PC-3 (cell line): ENCODE data around the gene CDH4. TPM values are rescaled to one million over a fixed set of nuclear protein-coding genes. Genes with fewer than 3 reads are reported as not detected.

Experiments used
- ATAC-seq: fragments of 200-7000 bp; cut with Tn5 transposase; 2 replicates; pipeline ENCODE4 v1.9.1; 2020; ENCODE audit warnings: mild to moderate bottlenecking, moderate library complexity
- BruUV-seq: library from RNA; stranded (reverse); fragments of 400-500 nt; replicated peaks from 2 replicates; lab custom pipeline; 2021; lab: Mats Ljungman, UMichigan
- CTCF ChIA-PET: fragments of 300-600 bp; sonication (Branson Sonifier 250); formaldehyde crosslinking; loops from one replicate; lab custom pipeline; 2022; ENCODE audit warnings: antibody characterized with exemption; lab: Charles Lee
- POLR2A ChIA-PET: fragments of 300-600 bp; sonication (Branson Sonifier 250); formaldehyde crosslinking; loops from one replicate; lab custom pipeline; 2022; ENCODE audit warnings: antibody characterized with exemption; ENCODE audit not compliant: unreplicated experiment; lab: Charles Lee
- DNase-seq: peaks from one replicate; pipeline ENCODE4 v3.0.0-alpha.2; 2015
- H2AFZ ChIP-seq: fragments of 300-600 bp; sonication (generic); 2 replicates; pipeline ENCODE4 v1.6.0; 2016; ENCODE audit warnings: antibody characterized with exemption, low read length
- H3F3A ChIP-seq: fragments of 300-600 bp; sonication (generic); one replicate; pipeline ENCODE4 v1.6.0; 2017; ENCODE audit warnings: antibody characterized with exemption, low read length, control low read depth, mild to moderate bottlenecking; ENCODE audit not compliant: unreplicated experiment
- H3K27ac ChIP-seq: fragments of 300-600 bp; sonication (generic); 2 replicates; pipeline ENCODE4 v1.5.1; 2016; ENCODE audit warnings: mild to moderate bottlenecking, low read length
- H3K27me3 ChIP-seq: fragments of 300-600 bp; sonication (generic); 2 replicates; pipeline ENCODE4 v1.6.1; 2016; ENCODE audit warnings: low read length, mixed read lengths
- H3K36me3 ChIP-seq: fragments of 300-600 bp; sonication (generic); 2 replicates; pipeline ENCODE4 v1.6.1; 2016; ENCODE audit warnings: low read depth, mixed run types, low read length, mixed read lengths
- H3K4me1 ChIP-seq: fragments of 300-600 bp; sonication (generic); 2 replicates; pipeline ENCODE4 v1.5.1; 2016; ENCODE audit warnings: low read length; ENCODE audit not compliant: insufficient read depth
- H3K4me2 ChIP-seq: fragments of 300-600 bp; sonication (generic); 2 replicates; pipeline ENCODE4 v1.6.0; 2016; ENCODE audit warnings: low read length
- H3K4me3 ChIP-seq: fragments of 300-600 bp; sonication (generic); 2 replicates; pipeline ENCODE4 v1.5.1; 2016; ENCODE audit warnings: mild to moderate bottlenecking, low read length, mixed read lengths
- H3K79me2 ChIP-seq: fragments of 300-600 bp; sonication (generic); 2 replicates; pipeline ENCODE4 v1.6.1; 2017; ENCODE audit warnings: low read length, mixed read lengths
- H3K9ac ChIP-seq: fragments of 300-600 bp; sonication (generic); 2 replicates; pipeline ENCODE4 v1.6.0; 2016; ENCODE audit warnings: mild to moderate bottlenecking, low read length
- H3K9me2 ChIP-seq: fragments of 300-600 bp; sonication (generic); replicated peaks from 2 replicates; pipeline ENCODE4 v1.6.1; 2016; ENCODE audit warnings: mixed run types, low read length, mixed read lengths
- H3K9me3 ChIP-seq: fragments of 300-600 bp; sonication (generic); 2 replicates; pipeline ENCODE4 v1.6.1; 2016; ENCODE audit warnings: low read length, mixed read lengths
- H4K20me1 ChIP-seq: fragments of 300-600 bp; sonication (generic); 2 replicates; pipeline ENCODE4 v1.6.1; 2016; ENCODE audit warnings: low read length, mixed read lengths
- CTCF ChIP-seq: fragments of 300-600 bp; sonication (generic); conservative IDR thresholded peaks from 2 replicates; pipeline ENCODE4 v1.5.1; 2017; ENCODE audit warnings: antibody characterized with exemption, low read depth, mild to moderate bottlenecking, low read length
- EZH2 ChIP-seq: fragments of 300-600 bp; sonication (generic); IDR thresholded peaks from one replicate; pipeline ENCODE4 v1.6.1; 2017; ENCODE audit warnings: antibody characterized with exemption, mild to moderate bottlenecking, low read length; ENCODE audit not compliant: unreplicated experiment
- EZH2phosphoT487 ChIP-seq: fragments of 300-600 bp; sonication (generic); IDR thresholded peaks from 2 replicates; pipeline ENCODE4 v1.6.1; 2018; ENCODE audit warnings: mild to moderate bottlenecking, antibody characterized with exemption, low read length, borderline replicate concordance
- intact Hi-C: fragments of 100-400 bp; cut with micrococcal nuclease; formaldehyde crosslinking; loops from 2 replicates; pipeline ENCODE4 v1.9.0; 2023
- total RNA-seq: library from RNA; depleted of rRNA; stranded (reverse); fragments of >200 nt; gene quantifications from 2 replicates; pipeline ENCODE4 v1.2.3, GENCODE V29; 2014

Gene CDH4
- total RNA-seq, 1 experiment from 2014 or later, result not detected

- POLR2A ChIA-PET, result no interaction called here
- no peak overlapping the region for H3K27ac ChIP-seq
- no peak overlapping the region for H3K4me2 ChIP-seq
- no peaks in the 10 kb centered on the region for H3K9me3 ChIP-seq
- H3F3A ChIP-seq, result no peaks in the 10 kb centered on the region
- H3K79me2 ChIP-seq, result no peaks in the 10 kb centered on the region
- CTCF ChIA-PET, result no interaction called here
- H3K27me3 ChIP-seq, result peaks cover 28% of the 10 kb centered on the region
- H3K4me1 ChIP-seq, result no peaks in the 10 kb centered on the region
- no peak overlapping the region for H3K4me3 ChIP-seq
- TF ChIP-seq EZH2 (no peak), EZH2phosphoT487 (no peak), CTCF (no peak)
- no peaks in the 10 kb centered on the region for H3K9me2 ChIP-seq
- no TSS peak for BruUV-seq
- no peaks in the 10 kb centered on the region for H4K20me1 ChIP-seq
- no peak overlapping the region for H3K9ac ChIP-seq
- no peaks in the 10 kb centered on the region for H3K36me3 ChIP-seq
- intact Hi-C loops, result no loop called here
- no peak for ATAC-seq
- no peak for DNase-seq
- H2AFZ ChIP-seq, result no peak overlapping the region
These were observed 701.3 kb downstream of the CDH4 start for GRCh38 chr20:61953037-61954021.

GRCh38 chr20:61954276-61955021 lies 702.4 kb downstream of the CDH4 start:
- no peaks in the 10 kb centered on the region for H3F3A ChIP-seq
- H3K4me1 ChIP-seq, result no peaks in the 10 kb centered on the region
- no peak overlapping the region for H3K4me2 ChIP-seq
- H3K27me3 ChIP-seq, result peaks cover 28% of the 10 kb centered on the region
- H3K4me3 ChIP-seq, result no peak overlapping the region
- H3K9ac ChIP-seq, result no peak overlapping the region
- H3K9me3 ChIP-seq, result no peaks in the 10 kb centered on the region
- CTCF ChIA-PET, result no interaction called here
- intact Hi-C loops, result no loop called here
- H3K9me2 ChIP-seq, result no peaks in the 10 kb centered on the region
- ATAC-seq, result no peak
- H3K79me2 ChIP-seq, result no peaks in the 10 kb centered on the region
- H3K36me3 ChIP-seq, result no peaks in the 10 kb centered on the region
- POLR2A ChIA-PET, result no interaction called here
- no peak overlapping the region for H3K27ac ChIP-seq
- no peaks in the 10 kb centered on the region for H4K20me1 ChIP-seq
- no peak overlapping the region for H2AFZ ChIP-seq
- TF ChIP-seq EZH2phosphoT487 (no peak), EZH2 (no peak), CTCF (no peak)
- BruUV-seq, result no TSS peak
- DNase-seq, result no peak
